DMS153 treated with DMSO at 0.1 percent for 48 hours (cell line): ENCODE measurements around the gene TLR5.
"Not testable (repeated sequence)": the region's sequence is repeated elsewhere in the genome, so short reads cannot be mapped to it uniquely, and the experiment has no call there.

Experiments
- DNase-seq: peaks from one replicate; lab custom pipeline; 2025; ENCODE audit not compliant: unreplicated experiment; lab: John Stamatoyannopoulos, UW

The TLR5 gene, protein sequence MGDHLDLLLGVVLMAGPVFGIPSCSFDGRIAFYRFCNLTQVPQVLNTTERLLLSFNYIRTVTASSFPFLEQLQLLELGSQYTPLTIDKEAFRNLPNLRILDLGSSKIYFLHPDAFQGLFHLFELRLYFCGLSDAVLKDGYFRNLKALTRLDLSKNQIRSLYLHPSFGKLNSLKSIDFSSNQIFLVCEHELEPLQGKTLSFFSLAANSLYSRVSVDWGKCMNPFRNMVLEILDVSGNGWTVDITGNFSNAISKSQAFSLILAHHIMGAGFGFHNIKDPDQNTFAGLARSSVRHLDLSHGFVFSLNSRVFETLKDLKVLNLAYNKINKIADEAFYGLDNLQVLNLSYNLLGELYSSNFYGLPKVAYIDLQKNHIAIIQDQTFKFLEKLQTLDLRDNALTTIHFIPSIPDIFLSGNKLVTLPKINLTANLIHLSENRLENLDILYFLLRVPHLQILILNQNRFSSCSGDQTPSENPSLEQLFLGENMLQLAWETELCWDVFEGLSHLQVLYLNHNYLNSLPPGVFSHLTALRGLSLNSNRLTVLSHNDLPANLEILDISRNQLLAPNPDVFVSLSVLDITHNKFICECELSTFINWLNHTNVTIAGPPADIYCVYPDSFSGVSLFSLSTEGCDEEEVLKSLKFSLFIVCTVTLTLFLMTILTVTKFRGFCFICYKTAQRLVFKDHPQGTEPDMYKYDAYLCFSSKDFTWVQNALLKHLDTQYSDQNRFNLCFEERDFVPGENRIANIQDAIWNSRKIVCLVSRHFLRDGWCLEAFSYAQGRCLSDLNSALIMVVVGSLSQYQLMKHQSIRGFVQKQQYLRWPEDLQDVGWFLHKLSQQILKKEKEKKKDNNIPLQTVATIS

GRCh38 chr1:223142795-223143536 lies at the start of gene TLR5:
TSS of gene TLR5 (minus strand) at chr1:223143248. CDS start at chr1:223113031, 30,217 bp downstream.
- peak; percentile 79 for DNase-seq

DNA sequence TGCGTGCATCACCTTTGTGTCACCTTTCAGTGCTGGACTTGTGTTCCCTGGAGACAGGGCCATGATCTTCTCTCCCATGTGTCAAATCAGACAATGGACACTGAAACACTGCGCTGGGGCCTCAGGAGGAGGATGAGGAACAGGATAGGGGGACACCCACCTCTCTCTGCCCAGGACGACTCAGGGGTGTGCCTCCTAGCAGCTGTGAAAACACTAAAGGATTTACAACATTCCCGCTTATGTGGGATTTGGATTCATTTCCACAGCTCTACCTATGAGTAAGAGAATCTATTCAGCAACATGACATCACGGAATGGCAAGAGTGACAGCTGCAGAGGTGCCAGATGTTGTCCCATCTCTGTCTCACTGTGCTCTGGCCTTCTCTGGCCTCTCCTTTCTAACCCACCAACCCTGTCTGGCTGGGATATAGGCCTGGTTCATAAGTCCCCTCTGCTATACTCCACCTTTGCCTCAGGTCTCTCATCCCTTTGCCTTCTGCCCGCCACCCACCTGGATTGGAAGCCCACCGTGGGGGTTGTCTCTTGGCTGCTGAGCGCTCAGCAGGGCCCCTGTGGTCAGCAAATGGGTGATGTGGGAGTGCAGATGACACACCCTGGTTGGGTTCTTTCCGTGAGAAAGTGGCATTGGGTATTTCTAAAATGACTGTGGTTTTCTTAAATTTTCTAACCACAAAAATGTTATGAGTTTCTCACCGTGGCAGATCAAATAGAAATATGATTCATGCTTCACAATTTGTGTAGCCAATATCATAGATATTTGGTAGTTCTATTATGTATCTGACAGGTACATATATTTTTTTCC lies 47.1 kb upstream of the TLR5 start:
- no peak for DNase-seq

DNA sequence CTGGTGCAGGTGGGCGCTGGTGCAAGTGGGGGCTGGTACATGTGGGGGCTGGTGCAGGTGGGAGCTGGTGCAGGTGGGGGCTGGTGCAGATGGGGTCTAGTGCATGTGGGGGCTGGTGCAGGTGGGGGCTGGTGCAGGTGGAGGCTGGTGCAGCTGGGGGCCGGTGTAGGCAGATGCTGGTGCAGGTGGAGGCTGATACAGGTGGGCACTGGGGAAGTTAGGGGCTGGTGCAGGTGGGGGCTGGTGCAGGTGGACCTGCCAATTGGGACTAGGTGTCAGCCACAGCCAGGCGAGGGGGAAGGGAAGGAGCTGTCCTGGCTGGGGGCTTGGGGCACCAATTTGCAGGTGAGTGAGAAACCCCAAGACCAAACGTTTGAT lies 46.5 kb upstream of the TLR5 start:
- DNase-seq: no peak

GRCh38 chr1:223188618-223189356 lies 45.7 kb upstream of the TLR5 start:
- DNase-seq: no peak

- DNase-seq: no peak
Observed at GRCh38 chr1:223186800-223187199, 43.8 kb upstream of the TLR5 start.

DNA sequence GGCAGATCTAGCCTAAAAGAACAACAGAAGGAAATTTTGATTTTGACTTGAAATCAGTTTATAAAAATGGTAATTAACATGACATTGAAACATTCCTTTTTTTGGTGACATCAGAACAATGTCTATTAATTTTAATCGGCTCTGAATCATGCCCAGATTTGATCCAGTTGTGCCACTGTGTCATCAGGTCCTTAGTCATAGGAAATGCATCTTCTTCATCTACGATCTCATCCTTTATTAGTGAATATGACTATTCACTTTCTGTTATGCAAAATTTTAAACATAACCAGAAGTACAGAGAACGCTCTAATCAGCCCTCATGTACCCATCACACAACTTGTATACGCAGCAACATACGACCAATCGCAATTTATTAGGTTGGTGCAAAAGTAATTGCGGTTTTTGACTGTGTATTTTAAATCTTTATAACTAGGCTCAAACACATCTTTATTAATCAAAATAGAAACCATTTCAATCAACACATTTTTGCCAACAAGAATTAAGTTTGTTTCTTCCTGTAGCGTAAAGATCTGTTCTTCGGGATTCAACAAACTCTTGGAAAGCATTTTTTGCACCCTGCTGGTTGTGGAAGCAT lies 40.3 kb upstream of the TLR5 start:
- DNase-seq: no peak

- DNase-seq: no peak
Observed at GRCh38 chr1:223180731-223181321, 37.8 kb upstream of the TLR5 start.

- DNase-seq: no peak
Observed at GRCh38 chr1:223179786-223180185, 36.7 kb upstream of the TLR5 start.

GRCh38 chr1:223179280-223179679 lies 36.2 kb upstream of the TLR5 start:
- no peak for DNase-seq

GRCh38 chr1:223177681-223178080 lies 34.6 kb upstream of the TLR5 start:
- no peak for DNase-seq

GRCh38 chr1:223176437-223176836 lies 33.4 kb upstream of the TLR5 start:
- no peak for DNase-seq

DNA sequence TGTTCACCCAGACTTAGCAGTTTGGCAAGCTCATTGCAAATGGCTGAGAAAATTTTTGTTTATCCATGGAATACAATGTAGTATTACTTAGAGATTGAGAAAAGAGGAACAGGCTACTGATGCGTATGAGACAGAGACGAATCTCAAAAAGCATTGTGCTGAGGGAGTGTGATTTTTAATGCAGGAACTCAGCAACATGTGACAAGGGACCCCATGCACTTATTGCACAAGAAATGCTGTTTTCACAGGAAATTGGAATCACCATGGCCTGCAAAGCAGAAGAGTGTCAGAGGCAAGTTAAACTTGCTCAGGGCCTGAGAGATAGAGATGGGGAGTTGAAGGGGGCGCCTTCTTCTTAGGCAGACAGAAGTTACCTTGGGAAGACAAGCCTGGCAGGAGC lies 32.6 kb upstream of the TLR5 start:
- no peak for DNase-seq

- no peak for DNase-seq
Observed at GRCh38 chr1:223175032-223175431, 32.0 kb upstream of the TLR5 start.

DNA sequence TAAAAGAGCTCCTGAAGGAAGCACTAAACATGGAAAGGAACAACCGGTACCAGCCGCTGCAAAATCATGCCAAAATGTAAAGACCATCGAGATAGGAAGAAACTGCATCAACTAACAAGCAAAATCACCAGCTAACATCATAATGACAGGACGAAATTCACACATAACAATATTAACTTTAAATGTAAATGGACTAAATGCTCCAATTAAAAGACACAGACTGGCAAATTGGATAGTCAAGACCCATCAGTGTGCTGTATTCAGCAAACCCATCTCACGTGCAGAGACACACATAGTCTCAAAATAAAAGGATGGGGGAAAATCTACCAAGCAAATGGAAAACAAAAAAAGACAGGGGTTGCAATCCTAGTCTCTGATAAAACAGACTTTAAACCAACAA lies 26.4 kb upstream of the TLR5 start:
- not testable (repeated sequence) for DNase-seq

- no peak for DNase-seq
Observed at GRCh38 chr1:223161321-223161720, 18.3 kb upstream of the TLR5 start.

DNA sequence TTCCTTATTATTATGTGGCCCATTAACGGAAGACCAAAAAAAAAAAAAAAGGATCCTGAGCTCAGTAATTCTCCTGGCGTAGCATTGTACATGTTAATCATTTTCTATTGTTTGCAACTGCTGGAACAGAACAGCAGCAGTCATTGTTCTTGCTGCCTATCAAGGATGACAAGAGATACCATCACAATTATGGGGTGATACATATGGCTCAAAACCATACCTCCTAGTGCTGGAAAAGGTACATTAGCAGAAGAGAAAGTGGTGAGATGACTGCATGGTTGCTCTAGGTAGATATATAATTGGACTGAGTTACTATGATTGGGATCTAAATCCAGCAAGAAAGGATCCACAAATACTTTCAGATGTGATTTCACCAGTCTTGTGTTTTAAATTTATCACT lies 13.3 kb upstream of the TLR5 start:
- no peak for DNase-seq

- no peak for DNase-seq
Observed at GRCh38 chr1:223155153-223155552, 12.1 kb upstream of the TLR5 start.

DNA sequence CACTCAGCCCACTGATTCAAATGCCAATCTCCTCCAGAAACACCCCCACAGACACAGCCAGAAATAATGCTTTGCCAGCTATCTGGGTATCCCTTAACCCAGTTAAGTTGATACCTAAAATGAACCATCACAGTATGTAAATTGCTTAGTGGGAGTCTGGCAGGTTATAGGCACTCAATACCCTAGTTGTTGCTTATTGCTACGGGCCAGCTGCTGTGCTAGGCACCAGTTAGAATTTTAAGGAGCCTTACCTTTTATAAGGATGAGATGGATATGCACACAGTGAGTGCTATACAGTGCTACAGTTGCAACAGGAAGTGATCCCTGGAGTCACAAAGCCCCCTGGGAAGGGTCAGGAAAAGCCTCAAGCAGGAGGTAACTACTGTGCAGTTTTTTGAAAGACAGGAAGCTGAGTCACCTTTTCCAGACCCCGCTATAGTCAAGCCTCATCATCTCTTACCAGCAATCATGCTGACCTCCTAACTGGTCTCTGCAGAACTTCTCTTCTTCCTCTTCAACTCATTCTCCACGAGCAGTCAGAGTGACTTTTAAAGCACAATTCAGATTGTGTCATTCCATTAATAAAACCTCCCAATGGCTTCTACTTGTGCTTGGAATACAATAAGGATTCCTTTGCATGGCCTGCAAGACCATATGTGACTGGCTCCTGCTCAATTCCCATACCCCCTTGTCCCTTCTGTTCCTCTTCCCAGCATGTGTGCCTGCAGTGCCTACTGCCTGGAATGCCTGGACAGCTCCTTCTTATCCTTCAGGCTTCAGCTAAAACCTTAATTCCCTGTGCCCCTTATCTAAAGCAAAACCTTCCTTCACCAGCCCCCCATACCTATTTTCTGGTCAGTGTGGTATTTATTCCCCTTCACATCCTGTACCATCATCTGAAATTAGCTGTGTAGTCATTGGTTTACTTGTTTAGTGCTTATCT lies 10.4 kb upstream of the TLR5 start:
- no peak for DNase-seq
